PC-9 (cell line): ENCODE measurements around the gene THAP11.

Experiments
- CTCF ChIP-seq: fragments of 200-600 bp; sonication (generic); conservative IDR thresholded peaks from 2 replicates; pipeline ENCODE4 v1.6.1; 2017; ENCODE audit warnings: mixed run types, antibody characterized with exemption, mild to moderate bottlenecking, moderate library complexity
- EZH2 ChIP-seq: fragments of 200-600 bp; sonication (generic); IDR thresholded peaks from 2 replicates; pipeline ENCODE4 v1.8.0; 2017; ENCODE audit warnings: antibody characterized with exemption, low read depth

DNA sequence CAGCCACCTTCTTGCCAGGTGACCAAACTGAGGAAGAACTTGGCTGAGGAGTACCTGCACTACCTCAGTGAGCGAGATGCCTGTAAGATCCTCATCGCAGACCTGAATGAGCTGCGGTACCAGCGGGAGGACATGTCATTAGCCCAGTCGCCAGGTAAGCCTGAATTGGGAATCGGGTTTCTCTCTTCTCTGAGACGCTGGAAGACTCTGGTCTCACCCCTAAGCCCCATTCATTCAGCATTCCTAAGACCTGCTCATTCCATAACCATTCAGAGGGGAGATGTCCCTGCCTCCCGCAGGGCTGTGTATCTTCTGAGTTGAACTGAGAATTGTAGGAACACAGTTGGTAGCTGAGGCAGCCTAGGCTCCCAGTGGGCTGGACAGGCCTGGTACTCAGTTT lies 17.0 kb upstream of the THAP11 start:
- TF ChIP-seq CTCF (no peak), EZH2 (no peak)
